GM23338 (cell line): ENCODE data around the gene HIP1. TPM values are rescaled to one million over a fixed set of nuclear protein-coding genes. Genes with fewer than 3 reads are reported as not detected.

Experiments
- ATAC-seq: fragments of 200-7000 bp; cut with Tn5 transposase; 3 replicates; pipeline ENCODE4 v1.9.1; 2020
- DNase-seq: peaks from one replicate; pipeline ENCODE4 v3.0.0-alpha.2; 2015; ENCODE audit warnings: low spot score
- H2AFZ ChIP-seq: fragments of 200-600 bp; sonication (generic); 2 replicates; pipeline ENCODE4 v1.8.0; 2016; ENCODE audit warnings: antibody characterized with exemption, mild to moderate bottlenecking, moderate library complexity
- H3F3A ChIP-seq: fragments of 200-600 bp; sonication (generic); replicated peaks from 2 replicates; pipeline ENCODE4 v1.8.0; 2017; ENCODE audit warnings: antibody characterized with exemption, mixed run types, low read depth
- H3K27ac ChIP-seq: fragments of 200-600 bp; sonication (generic); 2 replicates; pipeline ENCODE4 v1.6.1; 2016; ENCODE audit warnings: low read depth
- H3K27me3 ChIP-seq: fragments of 200-600 bp; sonication (generic); 2 replicates; pipeline ENCODE4 v1.8.0; 2016; ENCODE audit warnings: mild to moderate bottlenecking, mixed run types, moderate library complexity; ENCODE audit not compliant: insufficient read depth
- H3K36me3 ChIP-seq: fragments of 200-600 bp; sonication (generic); 2 replicates; pipeline ENCODE4 v1.8.0; 2016; ENCODE audit warnings: mild to moderate bottlenecking; ENCODE audit not compliant: insufficient read depth
- H3K4me1 ChIP-seq: fragments of 200-600 bp; sonication (generic); 2 replicates; pipeline ENCODE4 v1.8.0; 2016; ENCODE audit warnings: mild to moderate bottlenecking, moderate library complexity; ENCODE audit not compliant: insufficient read depth
- H3K4me2 ChIP-seq: fragments of 200-600 bp; sonication (generic); 2 replicates; pipeline ENCODE4 v1.7.1; 2017; ENCODE audit warnings: mixed run types
- H3K4me3 ChIP-seq: fragments of 200-600 bp; sonication (generic); 2 replicates; pipeline ENCODE4 v1.6.1; 2016; ENCODE audit warnings: mixed run types
- H3K79me2 ChIP-seq: fragments of 200-600 bp; sonication (generic); replicated peaks from 2 replicates; pipeline ENCODE4 v1.8.0; 2017; ENCODE audit warnings: mild to moderate bottlenecking; ENCODE audit not compliant: insufficient read depth
- H3K9me2 ChIP-seq: fragments of 200-600 bp; sonication (generic); 2 replicates; pipeline ENCODE4 v1.8.0; 2017; ENCODE audit not compliant: insufficient read depth
- H4K20me1 ChIP-seq: fragments of 200-600 bp; sonication (generic); replicated peaks from 2 replicates; pipeline ENCODE4 v1.8.0; 2017; ENCODE audit warnings: mild to moderate bottlenecking; ENCODE audit not compliant: insufficient read depth
- H3K27ac Mint-ChIP-seq: 2 replicates; pipeline ENCODE4 v1.8.0; 2020; ENCODE audit warnings: inconsistent platforms, mild to moderate bottlenecking, moderate library complexity, mixed read lengths
- H3K27me3 Mint-ChIP-seq: 3 replicates; pipeline ENCODE4 v1.8.0; 2022; ENCODE audit warnings: low read depth, mild to moderate bottlenecking, moderate library complexity, mixed read lengths, inconsistent platforms; ENCODE audit not compliant: insufficient read depth, poor library complexity
- H3K36me3 Mint-ChIP-seq: 3 replicates; pipeline ENCODE4 v1.8.0; 2021; ENCODE audit warnings: low read depth, mild to moderate bottlenecking, inconsistent platforms, moderate library complexity, mixed read lengths
- H3K4me1 Mint-ChIP-seq: 3 replicates; pipeline ENCODE4 v1.8.0; 2020; ENCODE audit warnings: mild to moderate bottlenecking, inconsistent platforms, mixed read lengths
- H3K4me3 Mint-ChIP-seq: 3 replicates; pipeline ENCODE4 v1.8.0; 2021; ENCODE audit warnings: moderate library complexity, mild to moderate bottlenecking, inconsistent platforms, mixed read lengths
- H3K9me3 Mint-ChIP-seq: 3 replicates; pipeline ENCODE4 v1.8.0; 2020; ENCODE audit warnings: moderate library complexity, mild to moderate bottlenecking, inconsistent platforms, mixed read lengths
- CREB1 ChIP-seq: fragments of 250-450 bp; sonication (Bioruptor Pico); IDR thresholded peaks from 2 replicates; pipeline ENCODE4 v1.5.0; 2020; ENCODE audit warnings: low read depth, mild to moderate bottlenecking, moderate library complexity
- EZH2 ChIP-seq: fragments of 200-600 bp; sonication (generic); IDR thresholded peaks from one replicate; pipeline ENCODE4 v1.8.0; 2017; ENCODE audit warnings: antibody characterized with exemption, mild to moderate bottlenecking, low read depth; ENCODE audit not compliant: unreplicated experiment
- EZH2phosphoT487 ChIP-seq: fragments of 200-600 bp; sonication (generic); IDR thresholded peaks from one replicate; pipeline ENCODE4 v1.8.1; 2018; ENCODE audit warnings: antibody characterized with exemption; ENCODE audit not compliant: unreplicated experiment
- JUNB ChIP-seq: IDR thresholded peaks from one replicate; pipeline ENCODE4 v1.6.1; 2016; ENCODE audit warnings: antibody characterized with exemption; ENCODE audit not compliant: unreplicated experiment
- NANOG ChIP-seq: IDR thresholded peaks from 2 replicates; pipeline ENCODE4 v1.6.1; 2016; ENCODE audit warnings: antibody characterized with exemption, borderline replicate concordance
- POLR2AphosphoS5 ChIP-seq: IDR thresholded peaks from 2 replicates; pipeline ENCODE4 v1.6.1; 2016; ENCODE audit warnings: antibody characterized with exemption, low read depth
- STAT1 ChIP-seq: IDR thresholded peaks from one replicate; pipeline ENCODE4 v1.6.1; 2016; ENCODE audit warnings: antibody characterized with exemption; ENCODE audit not compliant: unreplicated experiment
- ZNF114 ChIP-seq: fragments of 250-450 bp; sonication (Bioruptor Pico); IDR thresholded peaks from 2 replicates; pipeline ENCODE4 v1.5.0; 2020; ENCODE audit warnings: mild to moderate bottlenecking, moderate library complexity
- ZNF331 ChIP-seq: fragments of 250-450 bp; sonication (Bioruptor Pico); IDR thresholded peaks from 2 replicates; pipeline ENCODE4 v1.5.0; 2020; ENCODE audit warnings: low read depth, mild to moderate bottlenecking, moderate library complexity
- polyA plus RNA-seq: library from polyadenylated mRNA; unstranded; fragments of >200 nt; fragmentation: Nextera tagmentation; extraction: Ambion mirVana; gene quantifications from 2 replicates; pipeline ENCODE4 v1.2.1, GENCODE V29; 2016
- total RNA-seq: library from RNA; depleted of rRNA; stranded (reverse); fragments of >200 nt; shearing (Covaris generic); gene quantifications from 2 replicates; pipeline ENCODE4 v1.2.3, GENCODE V29; 2014
- TF ChIP-seq, protein P1 (sequence below): IDR thresholded peaks from one replicate; pipeline ENCODE4 v1.6.1; 2018; ENCODE audit warnings: antibody characterized with exemption; ENCODE audit not compliant: unreplicated experiment
- TF ChIP-seq, protein P2 (sequence below), 2 experiments: fragments of 200-600 bp in 1 of 2; sonication (generic) in 1 of 2; conservative IDR thresholded peaks; 2 replicates each; pipeline versions ENCODE4 v1.5.1 to v1.6.1; 2016 to 2017; ENCODE audit warnings: antibody characterized with exemption in 2 of 2, low read depth in 2 of 2, mild to moderate bottlenecking in 2 of 2, moderate library complexity in 1 of 2
- TF ChIP-seq, protein P3 (sequence below): fragments of 250-450 bp; sonication (Bioruptor Pico); IDR thresholded peaks from 2 replicates; pipeline ENCODE4 v1.5.0; 2020; ENCODE audit warnings: mild to moderate bottlenecking, moderate library complexity
- TF ChIP-seq, protein P4 (sequence below): IDR thresholded peaks from 2 replicates; pipeline ENCODE4 v1.6.1; 2016; ENCODE audit warnings: antibody characterized with exemption

Gene HIP1
- total and polyA plus RNA-seq, 2 experiments from 2014 or later: 24.9 to 80.8 TPM

DNA sequence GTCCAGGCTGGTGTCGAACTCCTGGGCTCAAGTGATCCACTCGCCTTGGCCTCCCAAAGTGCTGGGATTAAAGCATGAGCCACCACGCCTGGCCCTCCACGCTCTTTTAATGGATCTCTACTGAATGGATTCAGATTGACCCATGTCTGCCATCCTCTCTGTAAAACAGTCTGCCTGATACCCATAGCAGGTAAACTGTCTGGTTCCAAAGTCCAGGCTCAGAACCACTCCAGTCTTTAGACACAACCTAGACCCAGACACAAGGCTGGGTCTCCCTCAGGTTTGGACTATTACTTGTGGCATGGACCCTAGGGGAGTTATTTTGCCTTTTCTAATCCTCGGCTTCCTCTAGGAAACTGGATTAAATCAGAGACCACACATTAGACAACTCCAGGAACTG lies 19.1 kb downstream of the HIP1 start:
- Mint-ChIP-seq H3K9me3 (no peaks in the 10 kb centered on the region), H3K4me3 (no peak overlapping the region), H3K27ac (no peak overlapping the region), H3K36me3 (peaks cover 2% of the 10 kb centered on the region; the same call in 1 of the 3 replicates), H3K27me3 (peaks cover 2% of the 10 kb centered on the region), H3K4me1 (no peaks in the 10 kb centered on the region)
- Histone ChIP-seq H3F3A (no peaks in the 10 kb centered on the region), H3K4me2 (no peak overlapping the region), H3K9me2 (no peaks in the 10 kb centered on the region), H2AFZ (no peak overlapping the region), H3K79me2 (no peaks in the 10 kb centered on the region), H3K4me1 (no peaks in the 10 kb centered on the region), H3K27ac (no peak overlapping the region), H3K4me3 (no peak overlapping the region), H4K20me1 (no peaks in the 10 kb centered on the region; the same call in 1 of the 2 replicates), H3K27me3 (no peaks in the 10 kb centered on the region), H3K36me3 (no peaks in the 10 kb centered on the region)
- TF ChIP-seq STAT1: no peak
- TF ChIP-seq, protein P1, sequence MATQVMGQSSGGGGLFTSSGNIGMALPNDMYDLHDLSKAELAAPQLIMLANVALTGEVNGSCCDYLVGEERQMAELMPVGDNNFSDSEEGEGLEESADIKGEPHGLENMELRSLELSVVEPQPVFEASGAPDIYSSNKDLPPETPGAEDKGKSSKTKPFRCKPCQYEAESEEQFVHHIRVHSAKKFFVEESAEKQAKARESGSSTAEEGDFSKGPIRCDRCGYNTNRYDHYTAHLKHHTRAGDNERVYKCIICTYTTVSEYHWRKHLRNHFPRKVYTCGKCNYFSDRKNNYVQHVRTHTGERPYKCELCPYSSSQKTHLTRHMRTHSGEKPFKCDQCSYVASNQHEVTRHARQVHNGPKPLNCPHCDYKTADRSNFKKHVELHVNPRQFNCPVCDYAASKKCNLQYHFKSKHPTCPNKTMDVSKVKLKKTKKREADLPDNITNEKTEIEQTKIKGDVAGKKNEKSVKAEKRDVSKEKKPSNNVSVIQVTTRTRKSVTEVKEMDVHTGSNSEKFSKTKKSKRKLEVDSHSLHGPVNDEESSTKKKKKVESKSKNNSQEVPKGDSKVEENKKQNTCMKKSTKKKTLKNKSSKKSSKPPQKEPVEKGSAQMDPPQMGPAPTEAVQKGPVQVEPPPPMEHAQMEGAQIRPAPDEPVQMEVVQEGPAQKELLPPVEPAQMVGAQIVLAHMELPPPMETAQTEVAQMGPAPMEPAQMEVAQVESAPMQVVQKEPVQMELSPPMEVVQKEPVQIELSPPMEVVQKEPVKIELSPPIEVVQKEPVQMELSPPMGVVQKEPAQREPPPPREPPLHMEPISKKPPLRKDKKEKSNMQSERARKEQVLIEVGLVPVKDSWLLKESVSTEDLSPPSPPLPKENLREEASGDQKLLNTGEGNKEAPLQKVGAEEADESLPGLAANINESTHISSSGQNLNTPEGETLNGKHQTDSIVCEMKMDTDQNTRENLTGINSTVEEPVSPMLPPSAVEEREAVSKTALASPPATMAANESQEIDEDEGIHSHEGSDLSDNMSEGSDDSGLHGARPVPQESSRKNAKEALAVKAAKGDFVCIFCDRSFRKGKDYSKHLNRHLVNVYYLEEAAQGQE: no peak
- no peak for TF ChIP-seq NANOG
- no peak for TF ChIP-seq EZH2phosphoT487
- no peak for TF ChIP-seq JUNB
- TF ChIP-seq ZNF331 (CRISPR knock-in tag): no peak
- TF ChIP-seq, protein P2, sequence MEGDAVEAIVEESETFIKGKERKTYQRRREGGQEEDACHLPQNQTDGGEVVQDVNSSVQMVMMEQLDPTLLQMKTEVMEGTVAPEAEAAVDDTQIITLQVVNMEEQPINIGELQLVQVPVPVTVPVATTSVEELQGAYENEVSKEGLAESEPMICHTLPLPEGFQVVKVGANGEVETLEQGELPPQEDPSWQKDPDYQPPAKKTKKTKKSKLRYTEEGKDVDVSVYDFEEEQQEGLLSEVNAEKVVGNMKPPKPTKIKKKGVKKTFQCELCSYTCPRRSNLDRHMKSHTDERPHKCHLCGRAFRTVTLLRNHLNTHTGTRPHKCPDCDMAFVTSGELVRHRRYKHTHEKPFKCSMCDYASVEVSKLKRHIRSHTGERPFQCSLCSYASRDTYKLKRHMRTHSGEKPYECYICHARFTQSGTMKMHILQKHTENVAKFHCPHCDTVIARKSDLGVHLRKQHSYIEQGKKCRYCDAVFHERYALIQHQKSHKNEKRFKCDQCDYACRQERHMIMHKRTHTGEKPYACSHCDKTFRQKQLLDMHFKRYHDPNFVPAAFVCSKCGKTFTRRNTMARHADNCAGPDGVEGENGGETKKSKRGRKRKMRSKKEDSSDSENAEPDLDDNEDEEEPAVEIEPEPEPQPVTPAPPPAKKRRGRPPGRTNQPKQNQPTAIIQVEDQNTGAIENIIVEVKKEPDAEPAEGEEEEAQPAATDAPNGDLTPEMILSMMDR (conservative IDR thresholded peaks at IDR 0.05; ENCODE audit: low read depth in 2 of 2): no peak
- no peak for TF ChIP-seq CREB1
- TF ChIP-seq POLR2AphosphoS5: no peak
- no peak for TF ChIP-seq EZH2
- TF ChIP-seq ZNF114 (CRISPR knock-in tag): no peak
- TF ChIP-seq, protein P3, sequence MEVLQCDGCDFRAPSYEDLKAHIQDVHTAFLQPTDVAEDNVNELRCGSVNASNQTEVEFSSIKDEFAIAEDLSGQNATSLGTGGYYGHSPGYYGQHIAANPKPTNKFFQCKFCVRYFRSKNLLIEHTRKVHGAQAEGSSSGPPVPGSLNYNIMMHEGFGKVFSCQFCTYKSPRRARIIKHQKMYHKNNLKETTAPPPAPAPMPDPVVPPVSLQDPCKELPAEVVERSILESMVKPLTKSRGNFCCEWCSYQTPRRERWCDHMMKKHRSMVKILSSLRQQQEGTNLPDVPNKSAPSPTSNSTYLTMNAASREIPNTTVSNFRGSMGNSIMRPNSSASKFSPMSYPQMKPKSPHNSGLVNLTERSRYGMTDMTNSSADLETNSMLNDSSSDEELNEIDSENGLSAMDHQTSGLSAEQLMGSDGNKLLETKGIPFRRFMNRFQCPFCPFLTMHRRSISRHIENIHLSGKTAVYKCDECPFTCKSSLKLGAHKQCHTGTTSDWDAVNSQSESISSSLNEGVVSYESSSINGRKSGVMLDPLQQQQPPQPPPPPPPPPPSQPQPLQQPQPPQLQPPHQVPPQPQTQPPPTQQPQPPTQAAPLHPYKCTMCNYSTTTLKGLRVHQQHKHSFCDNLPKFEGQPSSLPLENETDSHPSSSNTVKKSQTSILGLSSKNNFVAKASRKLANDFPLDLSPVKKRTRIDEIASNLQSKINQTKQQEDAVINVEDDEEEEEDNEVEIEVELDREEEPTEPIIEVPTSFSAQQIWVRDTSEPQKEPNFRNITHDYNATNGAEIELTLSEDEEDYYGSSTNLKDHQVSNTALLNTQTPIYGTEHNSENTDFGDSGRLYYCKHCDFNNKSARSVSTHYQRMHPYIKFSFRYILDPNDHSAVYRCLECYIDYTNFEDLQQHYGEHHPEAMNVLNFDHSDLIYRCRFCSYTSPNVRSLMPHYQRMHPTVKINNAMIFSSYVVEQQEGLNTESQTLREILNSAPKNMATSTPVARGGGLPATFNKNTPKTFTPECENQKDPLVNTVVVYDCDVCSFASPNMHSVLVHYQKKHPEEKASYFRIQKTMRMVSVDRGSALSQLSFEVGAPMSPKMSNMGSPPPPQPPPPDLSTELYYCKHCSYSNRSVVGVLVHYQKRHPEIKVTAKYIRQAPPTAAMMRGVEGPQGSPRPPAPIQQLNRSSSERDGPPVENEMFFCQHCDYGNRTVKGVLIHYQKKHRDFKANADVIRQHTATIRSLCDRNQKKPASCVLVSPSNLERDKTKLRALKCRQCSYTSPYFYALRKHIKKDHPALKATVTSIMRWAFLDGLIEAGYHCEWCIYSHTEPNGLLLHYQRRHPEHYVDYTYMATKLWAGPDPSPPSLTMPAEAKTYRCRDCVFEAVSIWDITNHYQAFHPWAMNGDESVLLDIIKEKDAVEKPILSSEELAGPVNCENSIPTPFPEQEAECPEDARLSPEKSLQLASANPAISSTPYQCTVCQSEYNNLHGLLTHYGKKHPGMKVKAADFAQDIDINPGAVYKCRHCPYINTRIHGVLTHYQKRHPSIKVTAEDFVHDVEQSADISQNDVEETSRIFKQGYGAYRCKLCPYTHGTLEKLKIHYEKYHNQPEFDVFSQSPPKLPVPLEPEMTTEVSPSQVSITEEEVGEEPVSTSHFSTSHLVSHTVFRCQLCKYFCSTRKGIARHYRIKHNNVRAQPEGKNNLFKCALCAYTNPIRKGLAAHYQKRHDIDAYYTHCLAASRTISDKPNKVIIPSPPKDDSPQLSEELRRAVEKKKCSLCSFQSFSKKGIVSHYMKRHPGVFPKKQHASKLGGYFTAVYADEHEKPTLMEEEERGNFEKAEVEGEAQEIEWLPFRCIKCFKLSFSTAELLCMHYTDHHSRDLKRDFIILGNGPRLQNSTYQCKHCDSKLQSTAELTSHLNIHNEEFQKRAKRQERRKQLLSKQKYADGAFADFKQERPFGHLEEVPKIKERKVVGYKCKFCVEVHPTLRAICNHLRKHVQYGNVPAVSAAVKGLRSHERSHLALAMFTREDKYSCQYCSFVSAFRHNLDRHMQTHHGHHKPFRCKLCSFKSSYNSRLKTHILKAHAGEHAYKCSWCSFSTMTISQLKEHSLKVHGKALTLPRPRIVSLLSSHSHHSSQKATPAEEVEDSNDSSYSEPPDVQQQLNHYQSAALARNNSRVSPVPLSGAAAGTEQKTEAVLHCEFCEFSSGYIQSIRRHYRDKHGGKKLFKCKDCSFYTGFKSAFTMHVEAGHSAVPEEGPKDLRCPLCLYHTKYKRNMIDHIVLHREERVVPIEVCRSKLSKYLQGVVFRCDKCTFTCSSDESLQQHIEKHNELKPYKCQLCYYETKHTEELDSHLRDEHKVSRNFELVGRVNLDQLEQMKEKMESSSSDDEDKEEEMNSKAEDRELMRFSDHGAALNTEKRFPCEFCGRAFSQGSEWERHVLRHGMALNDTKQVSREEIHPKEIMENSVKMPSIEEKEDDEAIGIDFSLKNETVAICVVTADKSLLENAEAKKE (CRISPR knock-in tag): no peak
- TF ChIP-seq, protein P4, sequence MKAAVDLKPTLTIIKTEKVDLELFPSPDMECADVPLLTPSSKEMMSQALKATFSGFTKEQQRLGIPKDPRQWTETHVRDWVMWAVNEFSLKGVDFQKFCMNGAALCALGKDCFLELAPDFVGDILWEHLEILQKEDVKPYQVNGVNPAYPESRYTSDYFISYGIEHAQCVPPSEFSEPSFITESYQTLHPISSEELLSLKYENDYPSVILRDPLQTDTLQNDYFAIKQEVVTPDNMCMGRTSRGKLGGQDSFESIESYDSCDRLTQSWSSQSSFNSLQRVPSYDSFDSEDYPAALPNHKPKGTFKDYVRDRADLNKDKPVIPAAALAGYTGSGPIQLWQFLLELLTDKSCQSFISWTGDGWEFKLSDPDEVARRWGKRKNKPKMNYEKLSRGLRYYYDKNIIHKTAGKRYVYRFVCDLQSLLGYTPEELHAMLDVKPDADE: no peak
- no peak for ATAC-seq
- DNase-seq: no peak
